NCI-H82 (cell line): ENCODE results near the gene SLC2A10.
A peak's percentile ranks its signal among the peaks of the same experiment; 100 is the strongest.

ENCODE experiments used
- DNase-seq: peaks from one replicate; lab custom pipeline; 2025; lab: John Stamatoyannopoulos, UW

The SLC2A10 gene

DNA sequence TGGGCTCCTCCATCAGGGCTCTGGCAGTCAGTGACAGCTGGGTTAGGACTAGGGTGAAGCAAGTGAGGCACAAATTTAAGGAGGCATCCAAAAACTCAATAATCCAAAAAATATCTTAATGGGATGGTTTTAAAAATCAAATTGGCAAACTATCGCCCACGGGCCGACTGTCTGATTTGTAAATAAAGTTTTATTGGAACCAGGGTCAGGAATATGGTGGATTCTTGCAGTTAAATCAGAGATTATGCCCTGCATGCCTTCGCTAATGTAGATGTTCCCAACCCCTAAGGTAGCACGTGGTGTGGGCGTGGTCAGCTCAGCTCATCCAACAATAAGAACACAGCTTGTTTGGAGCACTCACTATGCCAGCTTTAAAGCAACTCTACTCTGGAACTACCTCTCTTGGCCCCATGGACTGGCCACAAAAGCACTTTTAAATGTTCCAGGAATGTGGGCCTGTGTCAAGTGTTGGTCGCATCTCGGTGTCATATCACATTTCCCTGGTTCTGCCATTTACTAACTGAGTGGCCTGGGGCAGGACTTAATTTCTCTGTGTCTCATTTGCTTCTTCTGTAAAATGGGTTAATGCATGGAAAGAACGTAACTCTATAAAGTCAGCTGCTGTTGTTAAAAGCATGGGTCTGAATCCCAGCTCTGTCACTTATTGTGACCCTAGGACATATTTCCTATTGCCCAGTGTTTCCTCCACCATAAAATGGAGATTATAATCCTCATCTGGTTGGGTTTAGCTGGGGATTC lies 27.2 kb upstream of the SLC2A10 start:
- DNase-seq, result peak; percentile 66

GRCh38 chr20:46683011-46683667 lies 26.3 kb upstream of the SLC2A10 start:
- DNase-seq, result peak; percentile 55

DNA sequence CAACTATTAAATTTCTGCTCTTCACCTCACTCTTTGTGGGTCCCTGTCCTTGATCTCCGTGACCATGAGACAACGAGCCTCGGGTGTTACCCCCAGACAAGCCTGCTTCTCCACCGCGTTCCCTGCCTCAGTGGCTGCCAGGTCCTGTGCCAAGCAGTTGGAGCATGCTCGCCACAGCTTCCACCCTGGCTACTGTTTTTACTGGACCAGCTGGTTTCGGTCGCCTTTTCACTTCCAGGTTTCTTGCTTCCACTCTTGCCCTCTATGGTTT lies 25.8 kb upstream of the SLC2A10 start:
- no peak for DNase-seq

DNA sequence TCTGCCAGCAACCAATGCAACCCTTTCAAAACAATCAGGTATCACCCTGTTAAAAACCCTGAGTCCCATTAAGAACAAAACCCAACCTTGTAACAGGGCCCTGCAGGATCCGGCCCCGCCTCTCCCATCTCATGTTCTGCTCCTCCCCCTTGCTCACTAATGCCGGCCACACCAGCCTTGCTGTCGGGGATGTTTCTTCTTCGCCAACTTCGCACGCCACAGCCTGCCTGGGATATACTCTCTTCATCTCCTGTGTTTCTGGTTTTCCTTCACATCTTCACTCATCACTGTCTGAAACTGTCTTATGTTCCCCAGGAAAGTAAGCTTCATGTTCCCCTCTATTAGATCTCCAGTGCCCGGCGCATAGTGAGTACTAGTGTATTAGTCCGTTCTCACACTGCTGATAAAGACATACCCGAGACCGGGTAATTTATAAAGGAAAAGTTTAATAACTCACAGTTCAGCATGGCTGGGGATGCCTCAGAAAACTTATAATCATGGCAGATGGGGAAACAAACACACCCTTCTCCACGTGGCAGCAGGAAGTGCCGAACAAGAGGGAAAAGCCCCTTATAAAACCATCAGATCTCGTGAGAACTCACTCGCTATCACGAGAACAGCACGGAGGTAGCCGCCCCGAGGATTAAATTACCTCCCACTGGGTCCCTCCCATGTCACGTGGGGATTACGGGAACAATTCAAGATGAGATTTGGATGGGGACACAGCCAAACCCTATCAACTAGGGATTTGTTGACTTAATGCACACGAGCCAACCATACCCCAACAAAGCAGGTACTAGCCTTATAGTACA lies 25.3 kb upstream of the SLC2A10 start:
- peak; percentile 99 for DNase-seq

DNA sequence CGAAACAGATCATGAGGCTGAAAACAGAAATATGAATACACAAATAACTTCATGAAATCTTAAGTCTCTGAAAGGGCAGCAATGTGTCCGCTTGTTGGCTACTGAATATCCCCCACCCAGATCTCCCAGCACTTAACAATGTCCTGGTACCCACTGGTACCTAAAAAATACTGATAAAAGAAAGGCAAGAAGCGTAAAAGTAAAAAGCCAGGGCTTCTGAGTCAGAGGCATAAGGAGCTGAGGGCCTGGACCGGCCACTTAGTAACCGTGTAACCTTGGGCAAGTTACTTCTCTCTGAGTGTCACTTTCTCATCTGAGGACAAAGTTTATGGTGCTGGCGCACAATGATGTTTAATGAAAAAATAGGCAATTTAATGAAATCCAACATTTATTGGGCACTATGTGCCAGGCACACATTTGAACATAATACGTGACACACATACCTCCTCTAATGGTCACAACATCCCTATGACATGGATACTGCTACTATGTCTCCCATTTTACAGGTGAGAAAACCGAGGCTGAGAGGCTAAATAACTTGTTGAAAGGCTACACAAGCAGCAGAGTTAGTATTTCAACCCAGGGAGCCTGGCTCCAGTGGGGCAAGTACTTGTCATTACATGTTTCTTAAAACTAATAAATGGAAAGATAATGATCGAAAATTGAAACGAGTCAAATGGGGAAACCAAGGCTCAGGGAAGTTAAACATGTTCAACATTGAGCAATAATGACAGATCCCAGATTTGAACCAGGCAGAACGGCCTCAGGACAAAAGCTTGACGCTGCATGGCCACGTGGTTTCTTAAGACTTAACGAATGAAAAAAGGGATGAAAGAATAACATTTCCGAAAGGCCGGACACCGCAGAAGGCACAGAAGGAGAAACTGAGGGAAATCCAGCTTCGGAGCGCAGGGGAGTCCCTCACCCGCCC lies 21.0 kb upstream of the SLC2A10 start:
- DNase-seq, result peak; percentile 63

GRCh38 chr20:46689082-46689753 lies 20.2 kb upstream of the SLC2A10 start, which contains the start of gene TP53RK:
Gene TP53RK, minus strand, starts transcription at chr20:46689444. Its CDS starts 30 bp downstream, at chr20:46689414.
- peak; percentile 100 for DNase-seq

GRCh38 chr20:46689754-46690085 lies 19.7 kb upstream of the SLC2A10 start:
- DNase-seq, result no peak

GRCh38 chr20:46690219-46691106 lies 19.0 kb upstream of the SLC2A10 start:
- no peak for DNase-seq

GRCh38 chr20:46691196-46691595 lies 18.3 kb upstream of the SLC2A10 start:
- DNase-seq, result no peak

GRCh38 chr20:46694484-46694883 lies 15.0 kb upstream of the SLC2A10 start:
- DNase-seq, result peak; percentile 65

GRCh38 chr20:46695892-46696291 lies 13.6 kb upstream of the SLC2A10 start:
- DNase-seq, result no peak

DNA sequence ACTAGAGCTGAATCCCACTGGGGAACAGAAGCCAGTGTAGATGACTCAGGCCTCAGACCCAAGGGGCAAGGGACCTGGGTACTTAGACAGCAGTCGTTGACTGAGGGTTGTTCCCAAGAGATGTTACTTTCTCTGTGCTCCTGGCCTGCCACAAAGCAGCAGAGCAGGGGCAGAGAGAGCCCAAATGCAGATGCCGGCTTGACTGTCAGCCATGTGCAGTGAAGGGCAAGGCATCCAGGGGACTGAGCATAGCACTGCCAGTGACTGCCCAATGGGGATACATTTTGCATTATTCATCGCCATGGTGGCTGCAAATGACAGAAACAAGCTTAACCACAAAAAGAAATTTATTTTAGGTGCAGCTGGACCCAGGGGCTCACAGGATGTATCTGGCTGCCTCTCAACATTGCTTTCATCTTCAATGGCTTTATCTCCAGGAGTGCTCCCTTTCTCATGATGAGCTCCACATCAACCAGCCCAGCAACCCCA lies 12.6 kb upstream of the SLC2A10 start:
- DNase-seq, result no peak

DNA sequence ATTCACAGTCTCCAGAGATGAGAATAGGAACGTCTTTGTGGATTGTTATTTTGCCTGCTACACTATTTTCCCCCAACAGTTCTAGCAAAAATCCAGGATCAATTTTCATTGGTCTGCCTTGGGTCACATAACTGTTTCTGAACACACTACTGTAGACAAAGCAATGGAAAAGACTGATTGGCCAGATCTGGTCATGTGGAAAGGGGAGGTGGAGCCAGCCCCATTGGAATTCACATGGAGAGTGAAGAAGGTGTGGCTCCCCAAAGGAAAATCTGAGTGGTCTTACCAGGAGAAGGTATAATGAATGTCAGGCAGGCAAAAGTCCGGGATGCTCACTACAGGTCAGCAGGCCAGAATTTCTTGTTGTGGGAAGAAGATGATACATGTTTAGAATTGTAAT lies 10.7 kb upstream of the SLC2A10 start:
- peak; percentile 53 for DNase-seq

- DNase-seq, result peak; percentile 54
Observed at GRCh38 chr20:46699651-46700359, 9.6 kb upstream of the SLC2A10 start.

- peak; percentile 45 for DNase-seq
Observed at GRCh38 chr20:46700481-46700880, 9.0 kb upstream of the SLC2A10 start.

DNA sequence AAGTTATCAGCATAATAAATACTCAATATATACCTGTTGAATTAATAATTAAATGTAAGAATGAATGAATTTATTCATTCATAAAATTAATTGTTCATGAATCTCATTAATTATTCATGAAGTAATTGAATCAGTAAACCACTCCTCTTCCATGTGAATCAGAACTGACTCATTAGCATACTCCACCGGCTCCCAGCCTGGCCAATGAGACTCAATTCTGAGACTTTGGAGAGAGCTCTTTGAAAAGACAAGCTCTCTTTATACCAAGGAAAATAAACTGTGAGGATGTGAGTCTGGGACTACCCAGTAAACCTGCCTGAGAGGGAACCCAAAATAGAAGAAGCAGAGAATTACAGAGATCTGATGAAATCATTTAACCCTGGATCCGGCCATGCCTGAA lies 8.4 kb upstream of the SLC2A10 start:
- DNase-seq, result no peak

DNA sequence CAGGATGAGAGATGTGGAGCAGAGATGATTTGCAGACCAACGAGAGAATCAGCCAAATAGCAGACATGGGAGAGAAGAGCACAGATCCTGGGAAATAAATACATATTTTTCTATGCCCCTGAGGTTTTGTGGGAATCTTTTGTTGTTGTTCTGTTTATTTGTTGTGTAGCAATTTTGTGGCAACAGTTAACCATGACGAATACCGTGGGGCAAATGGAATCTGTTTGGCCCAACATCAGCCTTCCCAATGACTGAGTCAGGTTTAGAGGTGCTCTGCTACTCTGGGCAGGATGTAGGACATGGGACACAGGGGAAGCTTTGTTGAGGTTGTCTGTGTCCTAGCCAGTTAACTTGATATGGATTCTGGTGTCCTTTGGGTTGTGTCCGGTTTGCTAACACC lies 7.9 kb upstream of the SLC2A10 start:
- DNase-seq, result no peak

DNA sequence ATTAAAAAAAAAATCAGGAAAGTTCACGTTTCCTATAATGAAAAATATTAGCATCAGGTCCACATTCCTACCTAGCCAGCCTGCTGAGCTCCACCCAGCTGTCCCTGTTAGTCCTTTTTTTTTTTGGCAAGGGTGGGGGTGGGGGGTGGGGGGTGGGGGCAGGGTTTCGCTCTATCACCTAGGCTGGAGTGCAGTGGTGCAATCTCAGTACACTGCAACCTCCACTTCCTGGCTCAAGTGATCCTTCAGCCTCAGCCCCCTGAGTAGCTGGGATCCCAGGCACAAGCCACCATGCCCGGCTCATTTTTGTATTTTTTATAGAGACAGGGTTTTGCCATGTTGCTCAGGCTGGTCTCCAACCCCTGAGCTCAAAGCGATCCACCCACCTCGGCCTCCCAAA lies 7.5 kb upstream of the SLC2A10 start:
- DNase-seq, result peak; percentile 58

- no peak for DNase-seq
Observed at GRCh38 chr20:46702447-46703203, 6.8 kb upstream of the SLC2A10 start.
